ENCODE results near the gene AKAP3.

DNA sequence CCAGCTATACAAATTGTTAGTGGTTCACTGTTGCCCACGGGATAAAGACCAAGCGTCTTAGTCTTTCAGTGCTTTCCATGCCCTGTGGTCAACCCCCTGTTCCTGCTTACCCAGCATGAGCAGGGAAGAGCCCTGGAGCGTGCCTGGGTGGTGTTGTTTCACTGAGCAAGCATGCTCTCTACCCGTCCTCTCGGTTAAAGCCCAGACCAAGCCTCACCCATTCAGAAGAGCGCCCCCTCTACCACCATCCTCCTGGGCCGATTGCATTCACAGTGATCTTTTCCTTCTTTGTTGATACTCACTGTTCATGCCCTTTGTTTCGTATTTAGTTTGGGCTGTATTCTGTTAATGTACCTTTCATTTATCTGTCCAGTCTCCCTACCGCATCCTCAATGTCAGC lies 61.7 kb downstream of the AKAP3 start:
- TF ChIP-seq CTCF (IDR thresholded peaks at IDR 0.05; ENCODE audit: low read depth, low read length, poor library complexity, severe bottlenecking): no peak
- no peak for TF ChIP-seq EZH2phosphoT487 (IDR thresholded peaks at IDR 0.05; ENCODE audit: borderline replicate concordance, low read length)

Measured in DOHH2 (cell line).